Glutamatergic neuron (in vitro differentiated cells): ENCODE results near the gene CA9. TPM values are rescaled to one million over a fixed set of nuclear protein-coding genes. Genes with fewer than 3 reads are reported as not detected.

Source experiments
- DNase-seq: peaks from one replicate; pipeline ENCODE4 v3.0.0; 2022
- H3K27ac Mint-ChIP-seq: one replicate; pipeline ENCODE4 v1.8.0; 2020; ENCODE audit warnings: mild to moderate bottlenecking, mixed read lengths, inconsistent platforms; ENCODE audit not compliant: unreplicated experiment
- H3K27me3 Mint-ChIP-seq: one replicate; pipeline ENCODE4 v1.8.0; 2020; ENCODE audit warnings: mild to moderate bottlenecking, moderate library complexity, mixed read lengths, inconsistent platforms; ENCODE audit not compliant: unreplicated experiment
- H3K36me3 Mint-ChIP-seq: one replicate; pipeline ENCODE4 v1.8.0; 2020; ENCODE audit warnings: mild to moderate bottlenecking, mixed read lengths, inconsistent platforms; ENCODE audit not compliant: unreplicated experiment
- H3K4me1 Mint-ChIP-seq: one replicate; pipeline ENCODE4 v1.8.0; 2020; ENCODE audit warnings: mild to moderate bottlenecking, low read depth, mixed read lengths, inconsistent platforms; ENCODE audit not compliant: unreplicated experiment
- H3K4me3 Mint-ChIP-seq: one replicate; pipeline ENCODE4 v1.8.0; 2020; ENCODE audit warnings: mild to moderate bottlenecking, mixed read lengths, inconsistent platforms; ENCODE audit not compliant: unreplicated experiment
- H3K9me3 Mint-ChIP-seq: one replicate; pipeline ENCODE4 v1.8.0; 2020; ENCODE audit warnings: mild to moderate bottlenecking, moderate library complexity, mixed read lengths, inconsistent platforms; ENCODE audit not compliant: unreplicated experiment
- total RNA-seq: library from RNA; stranded (reverse); fragmentation: NEBNext Ultra II Directional; extraction: Animal tissue kit (Norgen Biotek cat#: 25700); gene quantifications from one replicate; pipeline ENCODE4 v1.2.1, GENCODE V29; 2021; ENCODE audit not compliant: unreplicated experiment
- TF ChIP-seq, protein P1 (sequence below): fragments of 200-600 bp; sonication (generic); IDR thresholded peaks from one replicate; pipeline ENCODE4 v1.5.0; 2021; ENCODE audit not compliant: partially characterized antibody, unreplicated experiment

Gene CA9
- total RNA-seq, 1 donor from 2014 or later = not detected

GRCh38 chr9:35658968-35659220 lies 14.8 kb upstream of the CA9 start:
- Mint-ChIP-seq H3K4me1 (peaks cover 14% of the 10 kb centered on the region), H3K36me3 (no peaks in the 10 kb centered on the region), H3K9me3 (peaks cover 21% of the 10 kb centered on the region), H3K27me3 (peaks cover 16% of the 10 kb centered on the region), H3K27ac (peak overlapping the region; percentile 90), H3K4me3 (peak overlapping the region; percentile 91)
- TF ChIP-seq, protein P1, sequence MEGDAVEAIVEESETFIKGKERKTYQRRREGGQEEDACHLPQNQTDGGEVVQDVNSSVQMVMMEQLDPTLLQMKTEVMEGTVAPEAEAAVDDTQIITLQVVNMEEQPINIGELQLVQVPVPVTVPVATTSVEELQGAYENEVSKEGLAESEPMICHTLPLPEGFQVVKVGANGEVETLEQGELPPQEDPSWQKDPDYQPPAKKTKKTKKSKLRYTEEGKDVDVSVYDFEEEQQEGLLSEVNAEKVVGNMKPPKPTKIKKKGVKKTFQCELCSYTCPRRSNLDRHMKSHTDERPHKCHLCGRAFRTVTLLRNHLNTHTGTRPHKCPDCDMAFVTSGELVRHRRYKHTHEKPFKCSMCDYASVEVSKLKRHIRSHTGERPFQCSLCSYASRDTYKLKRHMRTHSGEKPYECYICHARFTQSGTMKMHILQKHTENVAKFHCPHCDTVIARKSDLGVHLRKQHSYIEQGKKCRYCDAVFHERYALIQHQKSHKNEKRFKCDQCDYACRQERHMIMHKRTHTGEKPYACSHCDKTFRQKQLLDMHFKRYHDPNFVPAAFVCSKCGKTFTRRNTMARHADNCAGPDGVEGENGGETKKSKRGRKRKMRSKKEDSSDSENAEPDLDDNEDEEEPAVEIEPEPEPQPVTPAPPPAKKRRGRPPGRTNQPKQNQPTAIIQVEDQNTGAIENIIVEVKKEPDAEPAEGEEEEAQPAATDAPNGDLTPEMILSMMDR = no peak
- no peak for DNase-seq

GRCh38 chr9:35659340-35659739 lies 14.4 kb upstream of the CA9 start:
- peaks cover 16% of the 10 kb centered on the region for H3K27me3 Mint-ChIP-seq
- peak overlapping the region; percentile 91 for H3K4me3 Mint-ChIP-seq
- DNase-seq = no peak
- H3K9me3 Mint-ChIP-seq = peaks cover 21% of the 10 kb centered on the region
- peak overlapping the region; percentile 10 for H3K27ac Mint-ChIP-seq
- peaks cover 14% of the 10 kb centered on the region for H3K4me1 Mint-ChIP-seq
- H3K36me3 Mint-ChIP-seq = no peaks in the 10 kb centered on the region
- TF ChIP-seq, protein P1 = no peak

DNA sequence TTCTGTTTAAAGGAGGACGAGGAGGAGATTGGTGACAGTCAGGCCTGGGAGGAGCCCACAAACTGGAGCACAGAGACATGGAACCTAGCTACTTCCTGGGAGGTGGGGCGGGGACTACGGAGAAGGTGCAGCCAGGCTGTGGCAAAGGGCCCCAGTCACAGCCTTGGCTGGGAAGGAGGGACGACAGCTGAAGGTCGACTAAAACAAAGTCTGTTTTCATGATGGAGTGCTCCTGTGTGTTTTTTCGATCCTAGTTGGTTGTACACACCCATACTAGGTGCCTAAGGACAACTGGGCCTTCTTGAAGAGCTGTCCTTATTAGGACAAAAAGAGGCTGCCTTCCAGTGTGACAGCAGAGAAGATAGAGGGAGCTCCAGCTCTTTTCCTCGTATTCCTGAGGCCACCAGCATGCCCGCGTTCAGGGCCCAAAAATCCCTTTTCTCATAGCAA lies 12.7 kb upstream of the CA9 start:
- H3K27me3 Mint-ChIP-seq = peaks cover 16% of the 10 kb centered on the region
- TF ChIP-seq, protein P1 = no peak
- peaks cover 21% of the 10 kb centered on the region for H3K9me3 Mint-ChIP-seq
- no peak for DNase-seq
- peak overlapping the region; percentile 38 for H3K4me3 Mint-ChIP-seq
- H3K36me3 Mint-ChIP-seq = no peaks in the 10 kb centered on the region
- peak overlapping the region; percentile 64 for H3K27ac Mint-ChIP-seq
- H3K4me1 Mint-ChIP-seq = peaks cover 14% of the 10 kb centered on the region

DNA sequence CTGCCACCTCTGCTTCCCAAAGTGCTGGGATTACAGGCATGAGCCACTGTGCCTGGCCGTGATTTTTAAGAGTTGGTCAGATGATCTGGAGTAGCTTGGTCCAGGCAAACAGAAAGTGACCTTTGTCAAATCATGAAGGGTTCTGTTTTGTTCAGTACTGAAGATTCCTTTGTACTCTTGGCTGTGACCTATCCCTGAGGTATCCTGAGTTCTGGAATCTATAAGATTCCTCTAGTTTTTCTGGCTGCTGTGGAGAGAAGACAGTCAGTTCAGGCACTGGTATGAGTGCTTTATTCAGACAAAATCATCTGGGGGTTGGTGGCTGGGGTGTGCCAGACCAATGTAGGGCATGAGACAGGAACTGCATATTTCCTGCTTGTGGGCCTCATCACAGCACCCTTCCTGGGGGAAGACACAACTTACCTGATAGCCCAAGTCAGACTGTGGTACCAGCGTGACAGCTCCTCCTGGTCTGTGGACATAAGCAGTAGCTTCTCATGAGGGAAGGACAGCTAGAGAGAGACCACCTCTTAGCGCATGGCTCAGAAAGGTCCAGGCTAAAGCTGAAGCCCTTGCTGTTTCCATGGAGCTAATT lies 11.9 kb upstream of the CA9 start:
- Mint-ChIP-seq H3K4me3 (no peak overlapping the region), H3K4me1 (peaks cover 14% of the 10 kb centered on the region)

GRCh38 chr9:35662437-35662836 lies 11.3 kb upstream of the CA9 start:
- TF ChIP-seq, protein P1 = no peak
- Mint-ChIP-seq H3K9me3 (peaks cover 11% of the 10 kb centered on the region), H3K36me3 (peaks cover 3% of the 10 kb centered on the region), H3K4me1 (peaks cover 14% of the 10 kb centered on the region), H3K4me3 (peak overlapping the region; percentile 22), H3K27me3 (peaks cover 10% of the 10 kb centered on the region), H3K27ac (no peak overlapping the region)
- no peak for DNase-seq

More for the DNA sequence above, 11.9 kb upstream of the CA9 start:
- Mint-ChIP-seq H3K36me3 (no peaks in the 10 kb centered on the region), H3K27me3 (peaks cover 15% of the 10 kb centered on the region), H3K9me3 (peaks cover 16% of the 10 kb centered on the region), H3K27ac (no peak overlapping the region)
- TF ChIP-seq, protein P1 = no peak
- no peak for DNase-seq
